HCT116 (cell line): ENCODE measurements around the gene ANKRD13B. TPM values are rescaled to one million over a fixed set of nuclear protein-coding genes. Genes with fewer than 3 reads are reported as not detected.

Experiments used
- ATAC-seq: fragments of 200-7000 bp; cut with Tn5 transposase; 2 replicates; pipeline ENCODE4 v1.9.1; 2020; ENCODE audit warnings: mild to moderate bottlenecking, moderate library complexity
- BruUV-seq: library from RNA; stranded (reverse); fragments of 400-500 nt; replicated peaks from 2 replicates; lab custom pipeline; 2021; lab: Mats Ljungman, UMichigan
- CTCF ChIA-PET: fragments of 300-600 bp; sonication (Branson Sonifier 250); formaldehyde crosslinking; loops from one replicate; lab custom pipeline; 2021; ENCODE audit warnings: antibody characterized with exemption; lab: Charles Lee
- POLR2A ChIA-PET: fragments of 300-600, 350-600 bp; sonication (Branson Sonifier 250); formaldehyde crosslinking; loops from one replicate; lab custom pipeline; 2021; ENCODE audit warnings: antibody characterized with exemption; lab: Charles Lee
- RAD21 ChIA-PET, 2 experiments: fragments of 300-600 bp; sonication (Branson Sonifier 250); formaldehyde crosslinking; loops; one replicate each; lab custom pipeline; 2023; ENCODE audit warnings: low total read pairs in 2 of 2; ENCODE audit not compliant: uncharacterized antibody in 2 of 2, unreplicated experiment in 2 of 2, low non-redundant PET in 1 of 2; lab: Charles Lee
- DNase-seq: peaks from one replicate; pipeline ENCODE4 v3.0.0-alpha.2; 2010; ENCODE audit warnings: low read depth, low spot score
- H2AFZ ChIP-seq: fragments of 200-600 bp; shearing (Covaris generic), sonication (generic); 2 replicates; pipeline ENCODE4 v1.6.1; 2017; ENCODE audit warnings: low read depth, mixed run types, mixed read lengths, antibody characterized with exemption, low read length; ENCODE audit not compliant: poor library complexity, severe bottlenecking
- H3K27ac ChIP-seq: 2 replicates; pipeline ENCODE4 v1.5.1; 2012; ENCODE audit warnings: low read depth, low read length
- H3K27me3 ChIP-seq: fragments of 200-600 bp; sonication (generic); 2 replicates; pipeline ENCODE4 v1.6.1; 2016; ENCODE audit warnings: mixed run types, low read length, mixed read lengths; ENCODE audit not compliant: insufficient read depth
- H3K36me3 ChIP-seq, 2 experiments: fragments of 200-500 bp in 1 of 2; fragments of 200-600 bp in 1 of 2; sonication (Bioruptor generic) in 1 of 2; sonication (generic) in 1 of 2; 2 replicates each; pipeline versions ENCODE4 v1.5.1 to v1.6.1; 2014 to 2016; ENCODE audit warnings: low read length in 2 of 2, inconsistent platforms in 1 of 2, mixed read lengths in 1 of 2, mixed run types in 1 of 2; ENCODE audit not compliant: insufficient read depth in 2 of 2, control insufficient read depth in 1 of 2
- H3K4me1 ChIP-seq, 2 experiments: fragments of 200-600 bp in 1 of 2; sonication (generic) in 1 of 2; 2 replicates each; pipeline versions ENCODE4 v1.5.1 to v1.6.1; 2012 to 2017; ENCODE audit warnings: low read length in 2 of 2, inconsistent platforms in 1 of 2, mild to moderate bottlenecking in 1 of 2, mixed read lengths in 1 of 2, mixed run types in 1 of 2, moderate library complexity in 1 of 2; ENCODE audit not compliant: insufficient read depth in 2 of 2, control insufficient read depth in 1 of 2
- H3K4me2 ChIP-seq: fragments of 200-600 bp; sonication (generic); 2 replicates; pipeline ENCODE4 v1.6.1; 2017; ENCODE audit warnings: mixed run types, low read length, mixed read lengths
- H3K4me3 ChIP-seq, 2 experiments: fragments of 200-600 bp in 1 of 2; sonication (generic) in 1 of 2; replicated peaks in 1 of 2; 2 replicates each; pipeline ENCODE4 v1.5.1; 2011 to 2016; ENCODE audit warnings: low read length in 2 of 2, control low read depth in 1 of 2, low read depth in 1 of 2, mild to moderate bottlenecking in 1 of 2, mixed read lengths in 1 of 2, mixed run types in 1 of 2
- H3K79me2 ChIP-seq: fragments of 200-600 bp; sonication (generic); 2 replicates; pipeline ENCODE4 v1.6.1; 2017; ENCODE audit warnings: mild to moderate bottlenecking, mixed run types, low read length, moderate library complexity, mixed read lengths; ENCODE audit not compliant: insufficient read depth
- H3K9ac ChIP-seq: fragments of 200-600 bp; sonication (generic); 2 replicates; pipeline ENCODE4 v1.6.1; 2016; ENCODE audit warnings: low read length, mixed read lengths
- H3K9me2 ChIP-seq: fragments of 200-600 bp; sonication (generic), shearing (Covaris generic); 2 replicates; pipeline ENCODE4 v1.6.1; 2017; ENCODE audit warnings: mixed run types, mild to moderate bottlenecking, moderate library complexity; ENCODE audit not compliant: insufficient read depth
- H3K9me3 ChIP-seq, 2 experiments: fragments of 200-500 bp in 1 of 2; fragments of 200-600 bp in 1 of 2; sonication (Bioruptor generic) in 1 of 2; sonication (generic) in 1 of 2; 2 replicates each; pipeline ENCODE4 v1.6.1; 2014 to 2017; ENCODE audit warnings: low read length in 2 of 2, mixed read lengths in 2 of 2, inconsistent platforms in 1 of 2, low read depth in 1 of 2, mild to moderate bottlenecking in 1 of 2, mixed run types in 1 of 2, moderate library complexity in 1 of 2; ENCODE audit not compliant: control insufficient read depth in 1 of 2, insufficient read depth in 1 of 2
- H4K20me1 ChIP-seq: fragments of 200-600 bp; sonication (generic), shearing (Covaris generic); 2 replicates; pipeline ENCODE4 v1.6.1; 2017; ENCODE audit warnings: mixed run types, mild to moderate bottlenecking, moderate library complexity; ENCODE audit not compliant: insufficient read depth
- CTCF ChIP-seq, 3 experiments: fragments of 200-600 bp in 1 of 3; sonication (generic) in 1 of 3; IDR thresholded peaks in 2 of 3; conservative IDR thresholded peaks in 1 of 3; 2 replicates each; pipeline ENCODE4 v1.5.1; 2012 to 2017; ENCODE audit warnings: low read depth in 2 of 3, low read length in 2 of 3, antibody characterized with exemption in 1 of 3, borderline replicate concordance in 1 of 3, control low read depth in 1 of 3, mild to moderate bottlenecking in 1 of 3, mixed read lengths in 1 of 3, mixed run types in 1 of 3, moderate library complexity in 1 of 3; ENCODE audit not compliant: insufficient read depth in 1 of 3
- EGR1 ChIP-seq: IDR thresholded peaks from 2 replicates; pipeline ENCODE4 v1.6.1; 2012; ENCODE audit warnings: low read depth
- ELF1 ChIP-seq: IDR thresholded peaks from 2 replicates; pipeline ENCODE4 v1.6.1; 2012; ENCODE audit warnings: low read depth, borderline replicate concordance
- JUND ChIP-seq: IDR thresholded peaks from 2 replicates; pipeline ENCODE4 v1.6.1; 2012
- POLR2A ChIP-seq: IDR thresholded peaks from 2 replicates; pipeline ENCODE4 v1.7.0; 2011; ENCODE audit warnings: borderline replicate concordance; ENCODE audit not compliant: insufficient read depth, insufficient read length; ENCODE audit errors: extremely low read depth
- RAD21 ChIP-seq: IDR thresholded peaks from 2 replicates; pipeline ENCODE4 v1.6.1; 2012; ENCODE audit warnings: low read depth, mild to moderate bottlenecking
- SIN3A ChIP-seq: IDR thresholded peaks from 2 replicates; pipeline ENCODE4 v1.6.1; 2012; ENCODE audit warnings: low read depth
- SP1 ChIP-seq: IDR thresholded peaks from 2 replicates; pipeline ENCODE4 v1.6.1; 2012; ENCODE audit warnings: low read depth
- SRF ChIP-seq: IDR thresholded peaks from 2 replicates; pipeline ENCODE4 v1.6.1; 2012; ENCODE audit warnings: low read depth
- TCF7L2 ChIP-seq: IDR thresholded peaks from 2 replicates; pipeline ENCODE4 v1.7.0; 2011; ENCODE audit warnings: borderline replicate concordance, inconsistent platforms; ENCODE audit not compliant: insufficient read depth, insufficient read length; ENCODE audit errors: extremely low read depth
- ZNF274 ChIP-seq: fragments of 200-500 bp; sonication (Bioruptor generic); IDR thresholded peaks from 2 replicates; pipeline ENCODE4 v1.6.1; 2014; ENCODE audit warnings: mild to moderate bottlenecking, low read depth, low read length, inconsistent platforms
- intact Hi-C: fragments of 100-400 bp; cut with micrococcal nuclease; formaldehyde crosslinking; loops from 2 replicates; pipeline ENCODE4 v1.10.0; 2022
- total RNA-seq: library from RNA; stranded (reverse); gene quantifications from one replicate; pipeline ENCODE4 v1.2.1, GENCODE V29; 2021; ENCODE audit not compliant: unreplicated experiment

ANKRD13B gene
- total RNA-seq, 1 experiment from 2014 or later: 27.4 TPM

- Histone ChIP-seq H3K4me3 (peak overlapping the region in 1 of 2 experiments; percentile 18; a peak in 1 of 4 replicates), H3K4me2 (peak overlapping the region; percentile 97), H3K9ac (no peak overlapping the region), H3K27me3 (no peaks in the 10 kb centered on the region), H3K9me3 (no peaks in the 10 kb centered on the region), H4K20me1 (no peaks in the 10 kb centered on the region), H3K36me3 (no peaks in the 10 kb centered on the region), H3K27ac (peak overlapping the region; percentile 37; the same call in 1 of the 2 replicates), H3K9me2 (no peaks in the 10 kb centered on the region), H3K4me1 (peaks cover 54 to 83% of the 10 kb centered on the region in 2 experiments), H3K79me2 (no peaks in the 10 kb centered on the region), H2AFZ (no peak overlapping the region)
- ATAC-seq (peak; percentile 15), DNase-seq (no peak)
- TF ChIP-seq RAD21 (peak; percentile 56; the same call in 1 of the 2 replicates), EGR1 (no peak), SRF (no peak), ZNF274 (no peak), ELF1 (no peak), JUND (no peak), CTCF (IDR thresholded peaks at IDR 0.05 in 2 of 3, conservative IDR thresholded peaks at IDR 0.05 in 1 of 3; ENCODE audit: borderline replicate concordance in 1 of 3, insufficient read depth in 1 of 3, low read depth in 2 of 3, low read length in 2 of 3) (peak in 2 of 3 experiments; percentile 52 to 55; a peak in 3 of 6 replicates), POLR2A (no peak), SP1 (no peak), SIN3A (no peak), TCF7L2 (no peak)
- intact Hi-C loops: no loop called here
- BruUV-seq: no TSS peak
- ChIA-PET CTCF (interaction anchor here (0.6 to 4.6 kb wide), 11 partner anchors 11 to 720 kb away, joined by 3 to 61 read pairs (median 16); partner anchors contain the start of genes ANKRD13B and SSH2), RAD21 (interaction anchor here (0.6 to 1.5 kb wide), 3 partner anchors 20 to 115 kb away, joined by 3 to 7 read pairs (median 3); no protein-coding TSS in a partner anchor), POLR2A (interaction anchor here (0.5 kb wide), 1 partner anchor 189 kb away, joined by 4 read pairs; no protein-coding TSS in a partner anchor)
Observed at GRCh38 chr17:29619251-29619650, 26.3 kb downstream of the ANKRD13B start.
